ENCODE results near the gene ARFIP2.

Gene ARFIP2

DNA sequence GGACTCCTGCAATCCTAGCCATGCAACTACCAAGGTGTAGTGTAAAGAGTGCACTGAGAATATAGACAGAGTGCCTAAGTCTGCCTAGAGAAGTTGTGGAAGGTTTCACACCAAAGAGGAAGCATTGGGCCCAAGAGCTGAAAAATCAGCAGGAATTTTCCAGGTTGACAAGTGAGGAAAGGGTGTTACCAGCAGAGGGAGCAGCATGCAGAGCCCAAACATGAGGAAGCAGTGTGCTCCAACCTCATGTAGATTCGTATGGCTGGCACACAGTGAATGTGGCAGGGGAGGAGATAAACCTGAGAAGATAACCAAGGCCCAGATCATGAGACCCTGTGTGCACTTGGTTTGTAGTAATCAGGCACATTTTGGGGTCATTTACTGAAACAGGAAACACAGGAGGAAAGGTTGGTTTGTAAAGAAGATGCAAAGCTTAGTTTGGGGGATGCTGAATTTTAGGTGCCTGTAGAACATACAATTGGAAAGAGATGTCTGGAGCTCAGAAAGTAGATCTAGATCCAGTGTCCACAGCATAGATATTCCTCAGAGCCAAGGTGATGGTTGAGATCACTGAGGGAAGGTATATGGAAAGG is 42.1 kb downstream of the ARFIP2 start:
- peak; percentile 39 for DNase-seq

DNA sequence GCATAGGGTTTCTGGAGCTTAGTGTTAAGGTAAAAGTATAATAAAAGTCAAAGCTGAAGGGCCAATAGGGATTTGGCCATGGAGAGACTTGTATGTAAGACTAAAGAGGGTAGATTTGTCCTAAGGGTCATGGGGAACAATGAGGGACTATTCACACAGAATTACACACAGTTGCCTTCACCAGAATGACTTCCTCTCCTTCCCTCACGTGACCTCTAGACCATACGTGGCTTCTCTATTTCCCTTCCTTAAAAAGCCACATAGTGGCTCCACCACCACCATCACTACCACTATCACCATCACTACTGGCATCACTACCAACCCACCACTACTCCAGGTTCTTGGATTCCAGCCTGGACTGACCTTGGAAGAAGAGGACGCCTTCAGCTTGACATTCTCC is 43.1 kb downstream of the ARFIP2 start:
- DNase-seq, result no peak

DNA sequence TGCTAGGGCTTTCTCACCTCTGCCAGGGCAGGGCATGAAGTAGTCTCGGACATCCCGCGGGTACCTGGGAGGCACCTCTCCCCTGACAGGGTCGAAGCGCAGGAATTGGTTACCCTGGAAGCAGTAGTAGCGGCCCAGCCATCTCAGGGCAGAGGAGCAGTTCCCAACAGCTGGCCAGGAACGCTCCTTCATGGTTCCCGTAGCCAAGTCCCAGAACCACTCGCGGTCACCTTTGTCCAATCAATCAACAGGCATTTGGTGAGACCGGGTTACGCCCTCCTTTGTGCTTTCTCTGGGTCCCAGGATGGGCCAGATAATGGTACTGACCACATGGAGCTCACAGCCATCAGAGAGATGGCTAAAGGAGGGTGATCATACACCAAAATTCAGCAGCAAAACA is 43.7 kb downstream of the ARFIP2 start:
- no peak for DNase-seq

DNA sequence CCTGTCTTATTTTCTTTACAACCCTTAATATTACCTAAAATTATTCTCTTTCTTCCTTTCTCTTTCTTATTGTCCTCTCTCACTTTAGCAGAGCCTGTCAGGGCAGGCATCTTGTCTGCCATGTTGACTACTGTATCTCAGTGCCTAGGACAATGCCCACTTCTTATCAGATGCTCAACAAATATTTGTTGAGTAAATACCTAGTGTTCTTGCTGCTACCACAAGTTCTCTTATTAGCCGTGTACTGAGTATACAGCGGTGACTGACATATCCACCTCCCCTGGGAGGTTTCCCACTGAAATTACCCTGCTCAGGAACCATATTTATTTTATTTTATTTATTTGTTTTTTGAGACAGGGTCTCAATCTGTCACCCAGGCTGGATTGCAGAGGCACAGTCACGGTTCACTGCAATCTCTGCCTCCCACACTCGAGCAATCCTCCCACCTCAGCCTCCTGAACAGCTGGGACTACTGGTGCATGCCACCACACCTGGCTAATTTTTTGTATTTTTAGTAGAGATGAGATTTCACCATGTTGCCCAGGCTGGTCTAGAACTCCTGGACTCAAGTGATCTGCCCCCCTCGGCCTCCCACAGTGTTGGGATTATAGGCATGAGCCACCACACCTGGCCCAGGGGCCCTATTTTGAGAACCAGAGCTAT is 47.0 kb downstream of the ARFIP2 start:
- DNase-seq, result no peak

DNA sequence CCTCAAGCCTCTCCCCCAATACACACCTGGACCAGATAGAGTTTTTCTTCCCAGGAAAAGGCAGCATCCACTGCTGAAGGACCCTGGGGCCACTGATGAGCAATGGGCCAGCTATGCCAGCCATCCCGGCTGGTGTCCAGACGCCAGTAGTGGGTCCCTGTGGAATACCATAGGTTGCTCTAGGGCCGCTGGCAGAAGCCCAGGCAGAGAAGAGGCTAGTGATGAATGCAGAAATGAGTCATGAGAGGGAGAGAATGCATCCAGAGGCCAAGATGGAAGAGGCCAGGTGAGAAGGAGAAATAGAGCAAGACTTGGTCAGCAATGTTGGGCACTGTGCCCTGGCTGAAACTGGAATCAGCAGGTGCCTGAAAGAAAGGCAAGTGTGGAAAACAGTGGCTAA is 49.3 kb downstream of the ARFIP2 start:
- DNase-seq, result no peak

DNA sequence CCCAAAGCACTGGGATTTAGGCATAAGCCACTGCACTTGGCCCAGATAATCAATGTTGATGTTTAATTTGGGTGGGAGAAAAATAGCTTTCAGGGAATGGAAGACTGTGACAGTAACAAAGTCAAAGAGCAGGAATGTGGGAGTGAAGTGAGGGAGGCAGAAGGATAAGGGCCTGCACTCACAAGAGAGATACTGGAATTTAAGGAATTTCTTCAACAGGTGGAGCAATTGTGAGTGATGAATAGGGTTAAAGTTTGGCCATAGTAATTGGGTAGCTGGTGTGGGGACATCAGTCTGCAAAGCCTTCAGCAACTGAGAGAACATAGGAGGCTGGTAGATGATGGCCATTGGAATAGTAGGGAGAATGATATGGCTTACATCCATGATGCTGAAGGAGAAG is 53.6 kb downstream of the ARFIP2 start:
- DNase-seq, result no peak

Data from activated CD4-positive, alpha-beta T cell treated with anti-CD3 and anti-CD28 coated beads for 48 hours (primary cell).